WTC11 (cell line): ENCODE measurements around the gene ERVMER34-1.

Experiments
- CTCF ChIP-seq: fragments of 200-600 bp; IDR thresholded peaks from 2 replicates; pipeline ENCODE4 v1.8.0; 2022; ENCODE audit warnings: antibody characterized with exemption
- SP1 ChIP-seq: sonication (generic); formaldehyde crosslinking; conservative IDR thresholded peaks from 2 replicates; pipeline ENCODE4 v1.8.1; 2022; ENCODE audit warnings: missing genetic modification reagents
- TF ChIP-seq, protein P1 (sequence below): sonication (generic); formaldehyde crosslinking; IDR thresholded peaks from 2 replicates; pipeline ENCODE4 v1.8.1; 2022; ENCODE audit warnings: low read depth, missing genetic modification reagents, borderline replicate concordance
- TF ChIP-seq, protein P2 (sequence below): sonication (generic); formaldehyde crosslinking; IDR thresholded peaks from 2 replicates; pipeline ENCODE4 v1.8.0; 2022; ENCODE audit warnings: mild to moderate bottlenecking, missing genetic modification reagents

- TF ChIP-seq CTCF (no peak), SP1 (no peak)
- TF ChIP-seq, protein P1, sequence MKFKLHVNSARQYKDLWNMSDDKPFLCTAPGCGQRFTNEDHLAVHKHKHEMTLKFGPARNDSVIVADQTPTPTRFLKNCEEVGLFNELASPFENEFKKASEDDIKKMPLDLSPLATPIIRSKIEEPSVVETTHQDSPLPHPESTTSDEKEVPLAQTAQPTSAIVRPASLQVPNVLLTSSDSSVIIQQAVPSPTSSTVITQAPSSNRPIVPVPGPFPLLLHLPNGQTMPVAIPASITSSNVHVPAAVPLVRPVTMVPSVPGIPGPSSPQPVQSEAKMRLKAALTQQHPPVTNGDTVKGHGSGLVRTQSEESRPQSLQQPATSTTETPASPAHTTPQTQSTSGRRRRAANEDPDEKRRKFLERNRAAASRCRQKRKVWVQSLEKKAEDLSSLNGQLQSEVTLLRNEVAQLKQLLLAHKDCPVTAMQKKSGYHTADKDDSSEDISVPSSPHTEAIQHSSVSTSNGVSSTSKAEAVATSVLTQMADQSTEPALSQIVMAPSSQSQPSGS (CRISPR knock-in tag), result no peak
- TF ChIP-seq, protein P2, sequence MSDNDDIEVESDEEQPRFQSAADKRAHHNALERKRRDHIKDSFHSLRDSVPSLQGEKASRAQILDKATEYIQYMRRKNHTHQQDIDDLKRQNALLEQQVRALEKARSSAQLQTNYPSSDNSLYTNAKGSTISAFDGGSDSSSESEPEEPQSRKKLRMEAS (CRISPR knock-in tag), result no peak
Measured at GRCh38 chr4:52744588-52744987, 6.6 kb downstream of the ERVMER34-1 start.
